K562 (cell line): ENCODE data around the gene EDARADD. TPM values are rescaled to one million over a fixed set of nuclear protein-coding genes. Genes with fewer than 3 reads are reported as not detected.

Experiments
- ATAC-seq: fragments of 200-7000 bp; cut with Tn5 transposase; 3 replicates; pipeline ENCODE4 v1.9.1; 2020; ENCODE audit warnings: moderate library complexity
- BruUV-seq: library from RNA; stranded (reverse); fragments of 400-500 nt; replicated peaks from 2 replicates; lab custom pipeline; 2021; lab: Mats Ljungman, UMichigan
- CTCF ChIA-PET: fragments of 300-600 bp; formaldehyde crosslinking; extraction: SDS; loops from one replicate; lab custom pipeline; 2021; ENCODE audit warnings: low intra/inter-chr PET ratio; lab: Yijun Ruan, JAX
- POLR2A ChIA-PET: fragments of 300-600, 350-650 bp; sonication (Branson Sonifier 250); formaldehyde crosslinking; extraction: SDS; loops from one replicate; lab custom pipeline; 2021; ENCODE audit warnings: antibody characterized with exemption, inconsistent platforms; lab: Yijun Ruan, JAX
- DNase-seq, 4 experiments: peaks; one replicate each; pipeline versions ENCODE4 v3.0.0 to v3.0.0-alpha.2; 2011 to 2018; ENCODE audit warnings: low spot score in 3 of 4, mixed read lengths in 3 of 4; ENCODE audit errors: extremely low read depth in 1 of 4
- FAIRE-seq: peaks from 2 replicates; lab custom pipeline; 2011; peaks lifted over from hg19 to GRCh38; lab: Jason Lieb, UNC
- H2AFZ ChIP-seq: 2 replicates; pipeline ENCODE4 v1.6.0; 2011; ENCODE audit warnings: low read depth, low read length, control low read depth, inconsistent platforms
- H3K27ac ChIP-seq: fragments of 200-600 bp; 3 replicates; pipeline ENCODE4 v1.8.0; 2011; ENCODE audit warnings: low read depth, mild to moderate bottlenecking, control low read depth, inconsistent platforms, low read length, moderate library complexity, mixed read lengths; ENCODE audit errors: extremely low read depth
- H3K27me3 ChIP-seq, 2 experiments: fragments of 300-600 bp in 1 of 2; 2 replicates in 1 of 2; 3 replicates in 1 of 2; pipeline versions ENCODE4 v1.6.0 to v1.8.0; 2011; ENCODE audit warnings: inconsistent platforms in 2 of 2, low read length in 2 of 2, mild to moderate bottlenecking in 1 of 2, mixed read lengths in 1 of 2, moderate library complexity in 1 of 2; ENCODE audit not compliant: control insufficient read depth in 2 of 2, insufficient read depth in 2 of 2
- H3K36me3 ChIP-seq: fragments of 300-600 bp; 3 replicates; pipeline ENCODE4 v1.8.0; 2011; ENCODE audit warnings: mild to moderate bottlenecking, low read length, inconsistent platforms; ENCODE audit not compliant: control insufficient read depth, insufficient read depth
- H3K4me1 ChIP-seq, 2 experiments: fragments of 200-600 bp in 1 of 2; replicated peaks in 1 of 2; 2 replicates in 1 of 2; 3 replicates in 1 of 2; pipeline versions ENCODE4 v1.5.1 to v1.8.0; 2011; ENCODE audit warnings: inconsistent platforms in 2 of 2, low read length in 2 of 2, mild to moderate bottlenecking in 1 of 2, mixed read lengths in 1 of 2, moderate library complexity in 1 of 2; ENCODE audit not compliant: control insufficient read depth in 2 of 2, insufficient read depth in 2 of 2
- H3K4me2 ChIP-seq: 2 replicates; pipeline ENCODE4 v1.6.1; 2011; ENCODE audit warnings: low read length, control low read depth, inconsistent platforms, mixed read lengths; ENCODE audit not compliant: insufficient read depth
- H3K4me3 ChIP-seq: fragments of 200-600 bp; sonication (generic), shearing (Covaris generic); 2 replicates; pipeline ENCODE4 v1.5.1; 2016; ENCODE audit warnings: control low read depth, inconsistent platforms
- H3K79me2 ChIP-seq: fragments of 200-600 bp; 3 replicates; pipeline ENCODE4 v1.8.0; 2011; ENCODE audit warnings: low read length, inconsistent platforms; ENCODE audit not compliant: control insufficient read depth, insufficient read depth
- H3K9ac ChIP-seq, 2 experiments: 2 replicates each; pipeline versions ENCODE4 v1.6.0 to v1.6.1; 2011; ENCODE audit warnings: low read depth in 2 of 2, low read length in 2 of 2, control low read depth in 1 of 2, inconsistent platforms in 1 of 2, mild to moderate bottlenecking in 1 of 2, mixed read lengths in 1 of 2; ENCODE audit not compliant: insufficient read depth in 1 of 2
- H3K9me1 ChIP-seq: one replicate; pipeline ENCODE4 v1.6.0; 2011; ENCODE audit warnings: inconsistent platforms, mild to moderate bottlenecking, low read length, moderate library complexity; ENCODE audit not compliant: control insufficient read depth, insufficient read depth
- H3K9me3 ChIP-seq: replicated peaks from 2 replicates; pipeline ENCODE4 v1.5.1; 2011; ENCODE audit warnings: low read depth, low read length, inconsistent platforms; ENCODE audit not compliant: control insufficient read depth, insufficient read depth
- H4K20me1 ChIP-seq: replicated peaks from 2 replicates; pipeline ENCODE4 v1.6.1; 2011; ENCODE audit warnings: low read length, inconsistent platforms, mixed read lengths; ENCODE audit not compliant: control insufficient read depth, insufficient read depth
- ATF3 ChIP-seq, 2 experiments: fragments of 450-650 bp in 1 of 2; sonication (generic) in 1 of 2; formaldehyde crosslinking in 1 of 2; IDR thresholded peaks in 1 of 2; conservative IDR thresholded peaks in 1 of 2; 2 replicates each; pipeline versions ENCODE4 v1.6.1 to v1.8.1; 2016 to 2023; ENCODE audit warnings: mild to moderate bottlenecking in 2 of 2, moderate library complexity in 2 of 2, inconsistent platforms in 1 of 2, missing genetic modification reagents in 1 of 2
- CREB1 ChIP-seq, 2 experiments: sonication (generic) in 1 of 2; formaldehyde crosslinking in 1 of 2; IDR thresholded peaks; 2 replicates each; pipeline versions ENCODE4 v1.6.1 to v1.8.0; 2012 to 2022; ENCODE audit warnings: inconsistent platforms in 1 of 2, mild to moderate bottlenecking in 1 of 2, missing genetic modification reagents in 1 of 2, moderate library complexity in 1 of 2
- CTCF ChIP-seq, 3 experiments: IDR thresholded peaks in 2 of 3; conservative IDR thresholded peaks in 1 of 3; 2 replicates each; pipeline ENCODE4 v1.5.1; 2011 to 2012; ENCODE audit warnings: low read length in 3 of 3, mild to moderate bottlenecking in 3 of 3, control low read depth in 2 of 3, improper control_type of control experiment in 1 of 3, inconsistent platforms in 1 of 3, low read depth in 1 of 3, mixed read lengths in 1 of 3, moderate library complexity in 1 of 3; ENCODE audit not compliant: insufficient read depth in 2 of 3
- CUX1 ChIP-seq: fragments of 200-800 bp; sonication (Bioruptor generic); IDR thresholded peaks from 2 replicates; pipeline ENCODE4 v1.6.1; 2016; ENCODE audit warnings: missing genetic modification characterization, missing compliant biosample characterization
- KLF1 ChIP-seq: fragments of 450-650 bp; IDR thresholded peaks from 2 replicates; pipeline ENCODE4 v1.6.1; 2016; ENCODE audit warnings: missing genetic modification characterization, missing compliant biosample characterization
- RAD21 ChIP-seq, 2 experiments: fragments of 250-450 bp in 1 of 2; fragments of 450-650 bp in 1 of 2; sonication (Bioruptor Pico) in 1 of 2; formaldehyde crosslinking in 1 of 2; IDR thresholded peaks in 1 of 2; conservative IDR thresholded peaks in 1 of 2; 2 replicates each; pipeline versions ENCODE4 v1.4.0 to v1.8.0; 2020 to 2022; ENCODE audit warnings: mild to moderate bottlenecking in 2 of 2, moderate library complexity in 1 of 2
- RBFOX2 ChIP-seq: fragments of 200-400 bp; formaldehyde crosslinking; IDR thresholded peaks from 2 replicates; pipeline ENCODE4 v1.6.1; 2017; ENCODE audit warnings: low read depth, mild to moderate bottlenecking, low read length, moderate library complexity
- SIN3A ChIP-seq, 2 experiments: fragments of 150-350 bp in 1 of 2; IDR thresholded peaks; 2 replicates each; pipeline ENCODE4 v1.6.1; 2011 to 2016; ENCODE audit warnings: borderline replicate concordance in 2 of 2, low read depth in 2 of 2, low read length in 2 of 2, mild to moderate bottlenecking in 2 of 2, moderate library complexity in 2 of 2; ENCODE audit not compliant: control insufficient read depth in 1 of 2
- ZNF316 ChIP-seq: fragments of 450-650 bp; IDR thresholded peaks from 2 replicates; pipeline ENCODE4 v1.6.1; 2016
- WGBS: fragments of 100-300 bp; shearing (Covaris generic); methylation state at CpG from one replicate; pipeline ENCODE4 v1.1.6; 2016; ENCODE audit warnings: low coverage, mixed read lengths; ENCODE audit not compliant: insufficient coverage; ENCODE audit errors: missing lambda C conversion rate; 5-methylcytosine and 5-hydroxymethylcytosine counted together
- in situ Hi-C: fragments of 300-500 bp; cut with MboI; formaldehyde crosslinking; loops from 4 replicates; pipeline ENCODE4 v1.15.0; 2018; ENCODE audit warnings: inconsistent platforms, mixed read lengths
- intact Hi-C: fragments of 100-400 bp; cut with micrococcal nuclease; formaldehyde crosslinking; loops from 2 replicates; pipeline ENCODE4 v1.14.2; 2022
- polyA plus RNA-seq, 8 experiments: library from polyadenylated mRNA; depleted of rRNA in 4 of 8; stranded (reverse) in 5 of 8; unstranded in 3 of 8; fragments of >200 nt; fragmentation: Nextera tagmentation in 2 of 8; fragmentation: Illumina TruSeq in 1 of 8; extraction: Ambion mirVana in 2 of 8; extraction: Trizol in 1 of 8; gene quantifications; 2 replicates each; pipeline versions ENCODE4 v1.2.1 to v1.2.3, GENCODE V29; 2011 to 2014; ENCODE audit warnings: inconsistent platforms in 1 of 8, missing spikeins in 1 of 8
- total RNA-seq, 7 experiments: library from RNA; depleted of rRNA in 6 of 7; stranded (reverse); fragments of >200 nt in 6 of 7; fragmentation: Illumina TruSeq in 2 of 7; extraction: Trizol in 2 of 7; gene quantifications; 2 replicates each; pipeline versions ENCODE4 v1.2.1 to v1.2.3, GENCODE V29; 2011 to 2021; ENCODE audit warnings: low replicate concordance in 1 of 7

The EDARADD gene
- total and polyA plus RNA-seq, 9 of the 15 experiments (the other 6 are each of a cell fraction or from before 2014, with no cell fraction given), result 0.46 to 32.4 (median 20.6) TPM

- TF ChIP-seq ZNF316, result no peak
- TF ChIP-seq CREB1 (IDR thresholded peaks at IDR 0.05), result no peak
- no peak for TF ChIP-seq CREB1 (CRISPR knock-in tag; IDR thresholded peaks at IDR 0.05)
- TF ChIP-seq KLF1 (tag), result no peak
- TF ChIP-seq RBFOX2, result no peak
- TF ChIP-seq ATF3 (IDR thresholded peaks at IDR 0.05), result peak; percentile 51
- TF ChIP-seq ATF3 (CRISPR knock-in tag; conservative IDR thresholded peaks at IDR 0.05), result no peak
- no peak for TF ChIP-seq SIN3A (IDR thresholded peaks at IDR 0.05; ENCODE audit: borderline replicate concordance in 2 of 2, control insufficient read depth in 1 of 2, low read depth in 2 of 2, low read length in 2 of 2)
- TF ChIP-seq, all 486 proteins: peak for 3
Observed at GRCh38 chr1:236391008-236391407, 3.1 kb upstream of the EDARADD start (continued).

- Histone ChIP-seq H3K4me3 (no peak overlapping the region), H3K4me1 (peaks cover 11 to 18% of the 10 kb centered on the region in 2 experiments), H2AFZ (peak overlapping the region; percentile 5; the same call in 1 of the 2 replicates), H3K79me2 (peaks cover 24% of the 10 kb centered on the region), H3K27me3 (no peaks in the 10 kb centered on the region), H3K27ac (no peak overlapping the region), H3K9ac (no peak overlapping the region), H3K4me2 (no peak overlapping the region), H3K36me3 (no peaks in the 10 kb centered on the region), H4K20me1 (no peaks in the 10 kb centered on the region), H3K9me1 (no peaks in the 10 kb centered on the region), H3K9me3 (no peaks in the 10 kb centered on the region)
- DNase-seq (no peak), FAIRE-seq (no peak), ATAC-seq (no peak)
- intact Hi-C loops, result no loop called here
- in situ Hi-C loops, result no loop called here
- 61% methylated on average over 2 of the region's 2 CpGs for WGBS
- CTCF ChIA-PET, result no interaction called here
- BruUV-seq, result no TSS peak
- POLR2A ChIA-PET, result interaction anchor here (0.7 to 1.4 kb wide), 3 partner anchors 10 to 831 kb away, joined by 3 to 5 read pairs (median 3); no protein-coding TSS in a partner anchor
- TF ChIP-seq RAD21 (CRISPR knock-in tag; conservative IDR thresholded peaks at IDR 0.05 in 1 of 2, IDR thresholded peaks at IDR 0.05 in 1 of 2) (peak in 1 of 2 experiments; percentile 44; a peak in 3 of 4 replicates), CTCF (IDR thresholded peaks at IDR 0.05 in 2 of 3, conservative IDR thresholded peaks at IDR 0.05 in 1 of 3; ENCODE audit: insufficient read depth in 2 of 3, low read depth in 1 of 3, low read length in 3 of 3) (peak in 2 of 3 experiments; percentile 19 to 37; a peak in 2 of 6 replicates), CUX1 (CRISPR knock-in tag) (no peak)
Observed at GRCh38 chr1:236392182-236392581, 1.9 kb upstream of the EDARADD start.
